ENCODE measurements around the gene GP1BB. TPM values are rescaled to one million over a fixed set of nuclear protein-coding genes. Genes with fewer than 3 reads are reported as not detected.

The GP1BB gene
- total and polyA plus RNA-seq, 2 donors (not counting 3 experiments of a cell fraction or from before 2014, with no cell fraction given), result 1.7 to 6.2 TPM

DNA sequence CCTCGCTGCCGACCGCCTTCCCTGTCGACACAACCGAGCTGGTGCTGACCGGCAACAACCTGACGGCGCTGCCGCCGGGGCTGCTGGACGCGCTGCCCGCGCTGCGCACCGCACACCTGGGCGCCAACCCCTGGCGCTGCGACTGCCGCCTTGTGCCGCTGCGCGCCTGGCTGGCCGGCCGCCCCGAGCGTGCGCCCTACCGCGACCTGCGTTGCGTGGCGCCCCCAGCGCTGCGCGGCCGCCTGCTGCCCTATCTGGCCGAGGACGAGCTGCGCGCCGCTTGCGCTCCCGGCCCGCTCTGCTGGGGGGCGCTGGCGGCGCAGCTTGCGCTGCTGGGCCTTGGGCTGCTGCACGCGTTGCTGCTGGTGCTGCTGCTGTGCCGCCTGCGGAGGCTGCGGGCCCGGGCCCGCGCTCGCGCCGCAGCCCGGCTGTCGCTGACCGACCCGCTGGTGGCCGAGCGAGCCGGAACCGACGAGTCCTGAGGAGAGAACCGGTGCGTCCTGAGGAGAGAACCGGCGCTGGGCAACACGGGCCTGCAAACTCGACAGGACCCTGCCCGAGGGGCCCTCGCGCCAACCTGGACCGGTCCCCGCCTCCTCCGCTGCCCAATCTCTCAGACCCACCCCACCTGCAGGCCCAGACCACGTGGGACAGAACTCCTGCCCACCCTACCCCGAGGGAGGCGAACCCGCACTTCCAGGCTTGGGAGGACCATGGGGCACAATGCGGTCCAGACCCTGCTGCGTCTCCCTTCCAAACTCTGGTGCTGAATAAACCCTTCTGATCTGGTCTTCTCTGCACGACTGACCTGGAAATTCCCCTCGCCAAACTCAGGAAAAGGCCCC, 866 bp downstream of the GP1BB start:
- Histone ChIP-seq H3K79me2 (ENCODE audit: control insufficient read depth, insufficient read depth, low read length) (no peaks in the 10 kb centered on the region), H3K4me1 (ENCODE audit: control insufficient read depth, extremely low read depth, insufficient read depth, low read length) (no peaks in the 10 kb centered on the region), H4K20me1 (replicated peaks; ENCODE audit: control insufficient read depth, extremely low read depth, insufficient read depth, low read length) (no peaks in the 10 kb centered on the region), H3K27ac (ENCODE audit: insufficient read depth, low read depth, low read length) (no peak overlapping the region), H3K36me3 (ENCODE audit: control insufficient read depth in 2 of 2, extremely low read depth in 1 of 2, insufficient read depth in 2 of 2, low read length in 2 of 2) (peaks cover 0 to 14% of the 10 kb centered on the region in 2 experiments), H3K4me2 (ENCODE audit: insufficient read depth, low read length) (peak overlapping the region; percentile 41), H2AFZ (ENCODE audit: low read depth, low read length) (peak overlapping the region; percentile 47), H3K9me1 (replicated peaks; ENCODE audit: control insufficient read depth, extremely low read depth, insufficient read depth, low read length) (no peaks in the 10 kb centered on the region), H3K9ac (replicated peaks; ENCODE audit: extremely low read depth, insufficient read depth, low read length) (no peak overlapping the region), H3K4me3 (replicated peaks in 1 of 3; ENCODE audit: insufficient read depth in 1 of 3, low read depth in 1 of 3, low read length in 3 of 3) (peak overlapping the region in 2 of 3 experiments; percentile 16 to 22), H3K9me3 (replicated peaks; ENCODE audit: control insufficient read depth, insufficient read depth, low read length) (no peaks in the 10 kb centered on the region), H3K27me3 (ENCODE audit: control insufficient read depth in 2 of 2, insufficient read depth in 2 of 2, low read length in 2 of 2) (peaks cover 0 to 2% of the 10 kb centered on the region in 2 experiments)
- no peak for FAIRE-seq
- ChIA-PET CTCF (interaction anchor here (0.5 to 1.7 kb wide), 26 partner anchors 8 to 544 kb away, joined by 3 to 54 read pairs (median 4); partner anchors contain the start of genes GNB1L, RTL10 and SEPTIN5), POLR2A (no interaction called here)
- no TSS peak for BruUV-seq (replicated peaks)
- TF ChIP-seq, protein P1, sequence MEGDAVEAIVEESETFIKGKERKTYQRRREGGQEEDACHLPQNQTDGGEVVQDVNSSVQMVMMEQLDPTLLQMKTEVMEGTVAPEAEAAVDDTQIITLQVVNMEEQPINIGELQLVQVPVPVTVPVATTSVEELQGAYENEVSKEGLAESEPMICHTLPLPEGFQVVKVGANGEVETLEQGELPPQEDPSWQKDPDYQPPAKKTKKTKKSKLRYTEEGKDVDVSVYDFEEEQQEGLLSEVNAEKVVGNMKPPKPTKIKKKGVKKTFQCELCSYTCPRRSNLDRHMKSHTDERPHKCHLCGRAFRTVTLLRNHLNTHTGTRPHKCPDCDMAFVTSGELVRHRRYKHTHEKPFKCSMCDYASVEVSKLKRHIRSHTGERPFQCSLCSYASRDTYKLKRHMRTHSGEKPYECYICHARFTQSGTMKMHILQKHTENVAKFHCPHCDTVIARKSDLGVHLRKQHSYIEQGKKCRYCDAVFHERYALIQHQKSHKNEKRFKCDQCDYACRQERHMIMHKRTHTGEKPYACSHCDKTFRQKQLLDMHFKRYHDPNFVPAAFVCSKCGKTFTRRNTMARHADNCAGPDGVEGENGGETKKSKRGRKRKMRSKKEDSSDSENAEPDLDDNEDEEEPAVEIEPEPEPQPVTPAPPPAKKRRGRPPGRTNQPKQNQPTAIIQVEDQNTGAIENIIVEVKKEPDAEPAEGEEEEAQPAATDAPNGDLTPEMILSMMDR (IDR thresholded peaks at IDR 0.05; ENCODE audit: extremely low read depth in 1 of 2, insufficient read depth in 1 of 2, low read depth in 1 of 2, low read length in 2 of 2), result peak; percentile 57 to 64
- TF ChIP-seq EZH2 (IDR thresholded peaks at IDR 0.05; ENCODE audit: borderline replicate concordance, low read depth, low read length, severe bottlenecking) (peak; percentile 22), JUN (IDR thresholded peaks at IDR 0.05; ENCODE audit: borderline replicate concordance, insufficient read depth, insufficient read length, low read depth) (no peak)
- dilution Hi-C loops (cut with MboI; ENCODE audit: extremely low pct_ligation_motif_present, low sequenced_read_pairs) (no loop called here), intact Hi-C loops (cut with micrococcal nuclease) (no loop called here)
- peak; percentile 70 for DNase-seq (ENCODE audit: low read depth, low spot score)

All from endothelial cell of umbilical vein (primary cell).